ENCODE data around the gene SNX25. TPM values are rescaled to one million over a fixed set of nuclear protein-coding genes. Genes with fewer than 3 reads are reported as not detected.
A peak's percentile ranks its signal among the peaks of the same experiment; 100 is the strongest.

Gene SNX25
- total RNA-seq, 2 donors from 2014 or later: 28.2 to 31.2 TPM

GRCh38 chr4:185396724-185397385 is 187.5 kb downstream of the SNX25 start, which contains the start of gene ANKRD37:
Gene ANKRD37 (plus strand): TSS chr4:185396841. CDS start chr4:185396924, 83 bp downstream.
- no peak for ATAC-seq (replicated peaks)
- peak within 1 kb of the TSS; percentile 93 for H3K4me3 Mint-ChIP-seq
- H3K27ac Mint-ChIP-seq: peak within 1 kb of the TSS; percentile 85
- H3K4me1 Mint-ChIP-seq: peaks cover 31% of the 10 kb centered on the region
- H3K36me3 Mint-ChIP-seq (ENCODE audit: low read depth): peaks cover 63% of the 10 kb centered on the region
- no peaks in the 10 kb centered on the region for H3K27me3 Mint-ChIP-seq
- H3K9me3 Mint-ChIP-seq: no peaks in the 10 kb centered on the region

GRCh38 chr4:185398618-185399017 is 189.2 kb downstream of the SNX25 start:
- H3K27ac Mint-ChIP-seq: peak overlapping the region; percentile 81

GRCh38 chr4:185399466-185399865 is 190.1 kb downstream of the SNX25 start:
- ATAC-seq (replicated peaks): no peak
- Mint-ChIP-seq H3K9me3 (no peaks in the 10 kb centered on the region), H3K36me3 (ENCODE audit: low read depth) (peaks cover 84% of the 10 kb centered on the region), H3K27me3 (no peaks in the 10 kb centered on the region), H3K27ac (peak overlapping the region; percentile 81), H3K4me3 (peak overlapping the region; percentile 93), H3K4me1 (peaks cover 26% of the 10 kb centered on the region)

More at GRCh38 chr4:185398618-185399017, 189.2 kb downstream of the SNX25 start:
- H3K36me3 Mint-ChIP-seq (ENCODE audit: low read depth): peaks cover 80% of the 10 kb centered on the region
- no peaks in the 10 kb centered on the region for H3K27me3 Mint-ChIP-seq
- no peaks in the 10 kb centered on the region for H3K9me3 Mint-ChIP-seq
- H3K4me1 Mint-ChIP-seq: peaks cover 31% of the 10 kb centered on the region
- H3K4me3 Mint-ChIP-seq: peak overlapping the region; percentile 93
- ATAC-seq (replicated peaks): no peak

GRCh38 chr4:185404031-185404430 is 194.6 kb downstream of the SNX25 start:
- H3K36me3 Mint-ChIP-seq (ENCODE audit: low read depth): peaks cover 94% of the 10 kb centered on the region
- no peak overlapping the region for H3K4me3 Mint-ChIP-seq
- H3K27ac Mint-ChIP-seq: no peak overlapping the region

GRCh38 chr4:185405296-185405999 is 196.1 kb downstream of the SNX25 start:
- H3K4me3 Mint-ChIP-seq: no peak overlapping the region
- H3K27ac Mint-ChIP-seq: peak overlapping the region; percentile 52
- ATAC-seq (replicated peaks): peak; percentile 62

More at GRCh38 chr4:185404031-185404430, 194.6 kb downstream of the SNX25 start:
- Mint-ChIP-seq H3K4me1 (peaks cover 24% of the 10 kb centered on the region), H3K9me3 (no peaks in the 10 kb centered on the region), H3K27me3 (no peaks in the 10 kb centered on the region)
- no peak for ATAC-seq (replicated peaks)

GRCh38 chr4:185408432-185408831 is 199.0 kb downstream of the SNX25 start:
- no peak for ATAC-seq (replicated peaks)
- no peaks in the 10 kb centered on the region for H3K9me3 Mint-ChIP-seq

More at GRCh38 chr4:185405296-185405999, 196.1 kb downstream of the SNX25 start:
- H3K36me3 Mint-ChIP-seq (ENCODE audit: low read depth): peaks cover 89% of the 10 kb centered on the region
- H3K27me3 Mint-ChIP-seq: no peaks in the 10 kb centered on the region
- peaks cover 19% of the 10 kb centered on the region for H3K4me1 Mint-ChIP-seq
- H3K9me3 Mint-ChIP-seq: no peaks in the 10 kb centered on the region

GRCh38 chr4:185411849-185412248 is 202.5 kb downstream of the SNX25 start:
- Mint-ChIP-seq H3K36me3 (ENCODE audit: low read depth) (peaks cover 84% of the 10 kb centered on the region), H3K27me3 (no peaks in the 10 kb centered on the region), H3K4me1 (no peaks in the 10 kb centered on the region), H3K4me3 (no peak overlapping the region), H3K9me3 (no peaks in the 10 kb centered on the region), H3K27ac (no peak overlapping the region)
- ATAC-seq (replicated peaks): no peak

More at GRCh38 chr4:185408432-185408831, 199.0 kb downstream of the SNX25 start:
- no peaks in the 10 kb centered on the region for H3K27me3 Mint-ChIP-seq
- no peak overlapping the region for H3K4me3 Mint-ChIP-seq
- H3K27ac Mint-ChIP-seq: no peak overlapping the region
- H3K36me3 Mint-ChIP-seq (ENCODE audit: low read depth): peaks cover 84% of the 10 kb centered on the region
- H3K4me1 Mint-ChIP-seq: peaks cover 12% of the 10 kb centered on the region

GRCh38 chr4:185412412-185412811 is 203.0 kb downstream of the SNX25 start:
- ATAC-seq (replicated peaks): no peak
- Mint-ChIP-seq H3K27me3 (no peaks in the 10 kb centered on the region), H3K4me3 (no peak overlapping the region), H3K9me3 (no peaks in the 10 kb centered on the region), H3K27ac (no peak overlapping the region), H3K36me3 (ENCODE audit: low read depth) (peaks cover 88% of the 10 kb centered on the region), H3K4me1 (no peaks in the 10 kb centered on the region)

Other genes starting within 250 kb of the SNX25 start
- gene HELT, start 191.1 kb upstream of the SNX25 start, total RNA-seq: not detected
- gene SLC25A4, start 66.3 kb upstream of the SNX25 start, total RNA-seq: 10 to 100 TPM in 1 of 2 donors, 1 to 10 TPM in 1; 6.2 to 11.5 TPM
- gene CFAP97, start 5.6 kb upstream of the SNX25 start, total RNA-seq: 10 to 100 TPM; 33.7 to 37.0 TPM
- 1 to 10 TPM; 1.2 to 5.7 TPM for gene LRP2BP, start 186.3 kb downstream of the SNX25 start, total RNA-seq
- 100 to 1,000 TPM in 1 of 2 donors, 10 to 100 TPM in 1; 51.5 to 171 TPM for gene ANKRD37, start 187.2 kb downstream of the SNX25 start, total RNA-seq
- gene UFSP2, start 216.4 kb downstream of the SNX25 start, total RNA-seq: 10 to 100 TPM; 23.5 to 32.9 TPM